Neural cell (in vitro differentiated cells): ENCODE results near the gene HEPACAM2. TPM values are rescaled to one million over a fixed set of nuclear protein-coding genes. Genes with fewer than 3 reads are reported as not detected.
A peak's percentile ranks its signal among the peaks of the same experiment; 100 is the strongest.

ENCODE experiments used
- H2AFZ ChIP-seq: fragments of 200-600, 300-800 bp; sonication (generic), shearing (Covaris generic); 2 replicates; pipeline ENCODE4 v1.6.0; 2014; ENCODE audit warnings: low read depth, mild to moderate bottlenecking, antibody characterized with exemption, low read length, moderate library complexity
- H3F3A ChIP-seq: fragments of 200-600 bp; shearing (Covaris generic); 2 replicates; pipeline ENCODE4 v1.6.1; 2016; ENCODE audit warnings: mild to moderate bottlenecking, moderate library complexity, mixed read lengths, antibody characterized with exemption, low read length; ENCODE audit not compliant: insufficient read depth, poor library complexity, severe bottlenecking
- H3K27ac ChIP-seq: fragments of 200-600, 300-800 bp; sonication (generic), shearing (Covaris generic); 2 replicates; pipeline ENCODE4 v1.5.1; 2014; ENCODE audit warnings: mild to moderate bottlenecking, low read length, moderate library complexity
- H3K27me3 ChIP-seq: fragments of 300-800, 200-600 bp; sonication (generic), shearing (Covaris generic); 2 replicates; pipeline ENCODE4 v1.6.0; 2014; ENCODE audit warnings: mild to moderate bottlenecking, low read depth, low read length, moderate library complexity; ENCODE audit not compliant: insufficient read depth
- H3K36me3 ChIP-seq: fragments of 300-800, 200-600 bp; sonication (generic), shearing (Covaris generic); 2 replicates; pipeline ENCODE4 v1.5.1; 2014; ENCODE audit warnings: mild to moderate bottlenecking, antibody characterized with exemption, low read length, moderate library complexity; ENCODE audit not compliant: insufficient read depth
- H3K4me2 ChIP-seq: fragments of 300-800, 200-600 bp; sonication (generic), shearing (Covaris generic); 2 replicates; pipeline ENCODE4 v1.6.0; 2014; ENCODE audit warnings: mild to moderate bottlenecking, low read length
- H3K4me3 ChIP-seq: fragments of 300-800, 200-600 bp; sonication (generic), shearing (Covaris generic); 2 replicates; pipeline ENCODE4 v1.5.1; 2014; ENCODE audit warnings: mild to moderate bottlenecking, low read length, moderate library complexity
- H3K79me2 ChIP-seq: fragments of 200-600 bp; shearing (Covaris generic); replicated peaks from 2 replicates; pipeline ENCODE4 v1.6.0; 2014; ENCODE audit warnings: mild to moderate bottlenecking, low read length, moderate library complexity; ENCODE audit not compliant: insufficient read depth
- H3K9ac ChIP-seq: fragments of 300-800, 200-600 bp; sonication (generic), shearing (Covaris generic); 2 replicates; pipeline ENCODE4 v1.6.1; 2016; ENCODE audit warnings: mild to moderate bottlenecking, low read length, mixed read lengths
- H3K9me2 ChIP-seq: fragments of 200-600 bp; shearing (Covaris generic); 2 replicates; pipeline ENCODE4 v1.6.1; 2016; ENCODE audit warnings: mild to moderate bottlenecking, low read length, mixed read lengths; ENCODE audit not compliant: insufficient read depth
- H3K9me3 ChIP-seq: fragments of 200-600, 300-800 bp; sonication (generic), shearing (Covaris generic); 2 replicates; pipeline ENCODE4 v1.6.1; 2016; ENCODE audit warnings: mild to moderate bottlenecking, mixed run types, low read length, moderate library complexity, mixed read lengths
- H4K20me1 ChIP-seq: fragments of 200-600 bp; shearing (Covaris generic); 2 replicates; pipeline ENCODE4 v1.6.1; 2016; ENCODE audit warnings: mild to moderate bottlenecking, mixed run types; ENCODE audit not compliant: insufficient read depth
- EP300 ChIP-seq: fragments of 450-650 bp; conservative IDR thresholded peaks from 2 replicates; pipeline ENCODE4 v1.6.1; 2014; ENCODE audit warnings: antibody characterized with exemption, mild to moderate bottlenecking, moderate library complexity; ENCODE audit not compliant: poor library complexity, severe bottlenecking
- EZH2 ChIP-seq: fragments of 200-600, 300-800 bp; shearing (Covaris generic), sonication (generic); IDR thresholded peaks from 2 replicates; pipeline ENCODE4 v1.6.1; 2014; ENCODE audit warnings: antibody characterized with exemption, low read length, borderline replicate concordance, mild to moderate bottlenecking; ENCODE audit not compliant: insufficient read depth, poor library complexity, severe bottlenecking
- MXI1 ChIP-seq: fragments of 450-650 bp; conservative IDR thresholded peaks from 2 replicates; pipeline ENCODE4 v1.6.1; 2014; ENCODE audit warnings: antibody characterized with exemption, mild to moderate bottlenecking; ENCODE audit not compliant: poor library complexity, severe bottlenecking
- POLR2AphosphoS5 ChIP-seq: IDR thresholded peaks from 2 replicates; pipeline ENCODE4 v1.6.1; 2012
- RAD21 ChIP-seq: fragments of 450-650 bp; conservative IDR thresholded peaks from 2 replicates; pipeline ENCODE4 v1.6.1; 2014; ENCODE audit warnings: antibody characterized with exemption, mild to moderate bottlenecking, moderate library complexity
- SMC3 ChIP-seq: fragments of 450-650 bp; conservative IDR thresholded peaks from 2 replicates; pipeline ENCODE4 v1.6.1; 2014; ENCODE audit warnings: antibody characterized with exemption, mild to moderate bottlenecking, moderate library complexity; ENCODE audit not compliant: poor library complexity
- TAF1 ChIP-seq: IDR thresholded peaks from 2 replicates; pipeline ENCODE4 v1.6.1; 2012; ENCODE audit warnings: low read depth
- polyA plus RNA-seq: library from polyadenylated mRNA; depleted of rRNA; stranded (reverse); fragments of >200 nt; gene quantifications from 2 replicates; pipeline ENCODE4 v1.2.3, GENCODE V29; 2014
- TF ChIP-seq, protein P1 (sequence below): IDR thresholded peaks from 2 replicates; pipeline ENCODE4 v1.6.1; 2012; ENCODE audit warnings: borderline replicate concordance
- TF ChIP-seq, protein P2 (sequence below): fragments of 450-650 bp; IDR thresholded peaks from 2 replicates; pipeline ENCODE4 v1.5.1; 2014; ENCODE audit warnings: antibody characterized with exemption, mild to moderate bottlenecking, moderate library complexity; ENCODE audit not compliant: poor library complexity, severe bottlenecking

The HEPACAM2 gene
- polyA plus RNA-seq, 1 donor from 2014 or later: 0.35 TPM

- Histone ChIP-seq H2AFZ (no peak overlapping the region), H3K9me3 (no peaks in the 10 kb centered on the region)
Observed at GRCh38 chr7:93249491-93250148, 23.4 kb upstream of the HEPACAM2 start.

DNA sequence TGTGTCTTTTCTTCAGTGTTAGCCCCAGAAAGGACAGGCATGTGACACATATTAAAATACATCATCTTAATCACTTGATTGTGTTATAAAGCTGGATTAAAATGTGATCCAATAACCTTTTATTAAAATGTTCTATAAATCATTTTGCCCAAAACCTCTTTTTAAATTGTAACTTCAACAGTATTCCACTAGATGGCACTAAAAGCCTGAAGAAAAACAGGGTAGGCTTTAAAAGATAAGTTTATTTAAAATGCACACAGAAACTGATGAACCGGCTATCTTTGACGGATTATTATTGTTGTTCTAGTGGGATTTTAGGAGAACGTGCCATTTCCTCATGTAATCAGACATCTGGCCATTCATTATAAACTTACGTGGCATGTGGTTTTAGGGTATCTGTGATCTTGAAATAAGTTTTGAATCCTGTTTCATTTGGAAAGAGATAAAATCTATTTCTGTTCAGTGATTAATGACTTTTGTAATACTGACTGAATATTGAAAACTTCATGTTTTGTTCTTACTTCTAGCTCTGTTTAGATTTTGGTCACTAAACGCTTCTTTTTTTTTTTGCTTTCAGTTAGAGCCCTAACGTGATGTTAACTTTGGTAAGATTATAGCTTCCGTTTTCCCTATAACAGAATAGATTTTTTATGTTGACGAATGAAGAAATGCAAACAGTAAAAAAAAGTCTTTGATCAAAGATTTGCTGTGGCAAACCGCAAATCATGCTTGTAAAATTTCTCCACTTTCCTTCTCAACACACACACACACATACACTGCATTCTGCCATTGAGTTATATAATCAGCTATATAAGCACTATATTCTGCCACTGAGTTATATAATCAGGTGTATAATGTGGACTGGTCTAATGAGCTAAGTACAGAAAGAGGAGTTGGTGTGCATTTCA, 19.5 kb upstream of the HEPACAM2 start:
- Histone ChIP-seq H3F3A (no peaks in the 10 kb centered on the region), H3K36me3 (no peaks in the 10 kb centered on the region), H4K20me1 (no peaks in the 10 kb centered on the region), H3K27ac (no peak overlapping the region), H3K9me3 (no peaks in the 10 kb centered on the region), H3K79me2 (peaks cover 5% of the 10 kb centered on the region), H3K9me2 (no peaks in the 10 kb centered on the region), H3K27me3 (no peaks in the 10 kb centered on the region), H3K4me2 (no peak overlapping the region), H3K9ac (no peak overlapping the region), H3K4me3 (no peak overlapping the region), H2AFZ (no peak overlapping the region)
- TF ChIP-seq EZH2 (no peak), MXI1 (no peak), RAD21 (peak; percentile 90), SMC3 (peak; percentile 89), EP300 (no peak)
- TF ChIP-seq, protein P1, sequence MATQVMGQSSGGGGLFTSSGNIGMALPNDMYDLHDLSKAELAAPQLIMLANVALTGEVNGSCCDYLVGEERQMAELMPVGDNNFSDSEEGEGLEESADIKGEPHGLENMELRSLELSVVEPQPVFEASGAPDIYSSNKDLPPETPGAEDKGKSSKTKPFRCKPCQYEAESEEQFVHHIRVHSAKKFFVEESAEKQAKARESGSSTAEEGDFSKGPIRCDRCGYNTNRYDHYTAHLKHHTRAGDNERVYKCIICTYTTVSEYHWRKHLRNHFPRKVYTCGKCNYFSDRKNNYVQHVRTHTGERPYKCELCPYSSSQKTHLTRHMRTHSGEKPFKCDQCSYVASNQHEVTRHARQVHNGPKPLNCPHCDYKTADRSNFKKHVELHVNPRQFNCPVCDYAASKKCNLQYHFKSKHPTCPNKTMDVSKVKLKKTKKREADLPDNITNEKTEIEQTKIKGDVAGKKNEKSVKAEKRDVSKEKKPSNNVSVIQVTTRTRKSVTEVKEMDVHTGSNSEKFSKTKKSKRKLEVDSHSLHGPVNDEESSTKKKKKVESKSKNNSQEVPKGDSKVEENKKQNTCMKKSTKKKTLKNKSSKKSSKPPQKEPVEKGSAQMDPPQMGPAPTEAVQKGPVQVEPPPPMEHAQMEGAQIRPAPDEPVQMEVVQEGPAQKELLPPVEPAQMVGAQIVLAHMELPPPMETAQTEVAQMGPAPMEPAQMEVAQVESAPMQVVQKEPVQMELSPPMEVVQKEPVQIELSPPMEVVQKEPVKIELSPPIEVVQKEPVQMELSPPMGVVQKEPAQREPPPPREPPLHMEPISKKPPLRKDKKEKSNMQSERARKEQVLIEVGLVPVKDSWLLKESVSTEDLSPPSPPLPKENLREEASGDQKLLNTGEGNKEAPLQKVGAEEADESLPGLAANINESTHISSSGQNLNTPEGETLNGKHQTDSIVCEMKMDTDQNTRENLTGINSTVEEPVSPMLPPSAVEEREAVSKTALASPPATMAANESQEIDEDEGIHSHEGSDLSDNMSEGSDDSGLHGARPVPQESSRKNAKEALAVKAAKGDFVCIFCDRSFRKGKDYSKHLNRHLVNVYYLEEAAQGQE: no peak

More at GRCh38 chr7:93249491-93250148, 23.4 kb upstream of the HEPACAM2 start:
- Histone ChIP-seq H3K4me3 (no peak overlapping the region), H3K9me2 (no peaks in the 10 kb centered on the region), H3F3A (no peaks in the 10 kb centered on the region), H3K4me2 (no peak overlapping the region), H4K20me1 (no peaks in the 10 kb centered on the region), H3K36me3 (no peaks in the 10 kb centered on the region), H3K27me3 (no peaks in the 10 kb centered on the region), H3K79me2 (peaks cover 5% of the 10 kb centered on the region), H3K9ac (no peak overlapping the region), H3K27ac (no peak overlapping the region)
- TF ChIP-seq EP300 (no peak), RAD21 (no peak), POLR2AphosphoS5 (no peak), EZH2 (no peak), MXI1 (no peak), SMC3 (no peak), TAF1 (no peak)
- TF ChIP-seq, protein P1: no peak
- TF ChIP-seq, protein P2, sequence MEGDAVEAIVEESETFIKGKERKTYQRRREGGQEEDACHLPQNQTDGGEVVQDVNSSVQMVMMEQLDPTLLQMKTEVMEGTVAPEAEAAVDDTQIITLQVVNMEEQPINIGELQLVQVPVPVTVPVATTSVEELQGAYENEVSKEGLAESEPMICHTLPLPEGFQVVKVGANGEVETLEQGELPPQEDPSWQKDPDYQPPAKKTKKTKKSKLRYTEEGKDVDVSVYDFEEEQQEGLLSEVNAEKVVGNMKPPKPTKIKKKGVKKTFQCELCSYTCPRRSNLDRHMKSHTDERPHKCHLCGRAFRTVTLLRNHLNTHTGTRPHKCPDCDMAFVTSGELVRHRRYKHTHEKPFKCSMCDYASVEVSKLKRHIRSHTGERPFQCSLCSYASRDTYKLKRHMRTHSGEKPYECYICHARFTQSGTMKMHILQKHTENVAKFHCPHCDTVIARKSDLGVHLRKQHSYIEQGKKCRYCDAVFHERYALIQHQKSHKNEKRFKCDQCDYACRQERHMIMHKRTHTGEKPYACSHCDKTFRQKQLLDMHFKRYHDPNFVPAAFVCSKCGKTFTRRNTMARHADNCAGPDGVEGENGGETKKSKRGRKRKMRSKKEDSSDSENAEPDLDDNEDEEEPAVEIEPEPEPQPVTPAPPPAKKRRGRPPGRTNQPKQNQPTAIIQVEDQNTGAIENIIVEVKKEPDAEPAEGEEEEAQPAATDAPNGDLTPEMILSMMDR: no peak
